Epithelial cell of proximal tubule (primary cell): ENCODE measurements around the gene PKP2. TPM values are rescaled to one million over a fixed set of nuclear protein-coding genes. Genes with fewer than 3 reads are reported as not detected.

Source experiments
- DNase-seq: peaks from one replicate; pipeline ENCODE4 v3.0.0-alpha.2; 2011; ENCODE audit warnings: low read depth
- H3K4me3 ChIP-seq: 2 replicates; pipeline ENCODE4 v1.5.1; 2011; ENCODE audit warnings: low read depth, mild to moderate bottlenecking, low read length
- CTCF ChIP-seq: conservative IDR thresholded peaks from 2 replicates; pipeline ENCODE4 v1.5.1; 2012; ENCODE audit warnings: low read depth, mild to moderate bottlenecking, low read length
- total RNA-seq: library from RNA; depleted of rRNA; stranded (reverse); fragments of >200 nt; gene quantifications from 2 replicates; pipeline ENCODE4 v1.2.3, GENCODE V29; 2015

PKP2 gene
- total RNA-seq, 1 donor from 2014 or later: 6.5 TPM

DNA sequence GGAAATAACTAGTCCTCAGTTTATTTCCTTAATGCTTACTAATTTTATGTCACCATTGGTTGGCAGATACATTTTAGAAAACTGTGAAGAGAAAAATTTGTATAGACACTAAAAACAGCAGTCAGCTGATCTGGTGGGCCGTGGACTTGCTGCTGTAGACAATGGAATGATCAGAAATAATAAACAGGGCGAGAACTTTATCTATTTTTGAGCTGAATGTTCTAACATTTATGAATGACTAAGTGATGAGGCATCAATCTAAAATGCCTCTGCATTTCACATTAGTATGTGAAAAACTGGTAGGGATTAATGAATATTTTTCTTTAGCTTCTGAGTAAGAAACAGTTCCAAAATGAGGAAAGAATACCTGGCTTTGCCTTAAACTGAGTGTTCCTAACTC lies 24.8 kb upstream of the PKP2 start:
- no peak for TF ChIP-seq CTCF
- DNase-seq: no peak
- no peak overlapping the region for H3K4me3 ChIP-seq

- no peak for TF ChIP-seq CTCF
- H3K4me3 ChIP-seq: no peak overlapping the region
- DNase-seq: no peak
Observed at GRCh38 chr12:32920506-32921085, 24.0 kb upstream of the PKP2 start.

- no peak overlapping the region for H3K4me3 ChIP-seq
- TF ChIP-seq CTCF: peak; percentile 75
- DNase-seq: no peak
Observed at GRCh38 chr12:32918890-32919801, 22.6 kb upstream of the PKP2 start.

GRCh38 chr12:32917094-32917611 lies 20.6 kb upstream of the PKP2 start:
- no peak for TF ChIP-seq CTCF

GRCh38 chr12:32907898-32908476 lies 11.4 kb upstream of the PKP2 start:
- no peak for TF ChIP-seq CTCF
- H3K4me3 ChIP-seq: no peak overlapping the region
- DNase-seq: no peak

More at GRCh38 chr12:32917094-32917611, 20.6 kb upstream of the PKP2 start:
- no peak for DNase-seq
- no peak overlapping the region for H3K4me3 ChIP-seq

GRCh38 chr12:32907166-32907565 lies 10.6 kb upstream of the PKP2 start:
- no peak for TF ChIP-seq CTCF
- DNase-seq: no peak
- no peak overlapping the region for H3K4me3 ChIP-seq
